BLaER1 treated with 17β-estradiol and CSF1 and Interleukin-3, amounts not matched to agents 10 nM and 100 nM (cell line): ENCODE results near the gene SDK1.
A peak's percentile ranks its signal among the peaks of the same experiment; 100 is the strongest.
"Not testable (repeated sequence)": the region's sequence is repeated elsewhere in the genome, so short reads cannot be mapped to it uniquely, and the experiment has no call there.

Source experiments
- H3K27ac ChIP-seq, 11 experiments: shearing (Covaris generic); formaldehyde crosslinking; 2 replicates each; pipeline ENCODE4 v1.8.1; 2022
- H3K27me3 ChIP-seq, 11 experiments: shearing (Covaris generic); formaldehyde crosslinking; 2 replicates each; pipeline ENCODE4 v1.8.1; 2022
- H3K36me3 ChIP-seq, 11 experiments: shearing (Covaris generic); formaldehyde crosslinking; 2 replicates each; pipeline ENCODE4 v1.8.1; 2022
- H3K4me1 ChIP-seq, 10 experiments: shearing (Covaris generic); formaldehyde crosslinking; 2 replicates each; pipeline ENCODE4 v1.8.1; 2022
- H3K4me2 ChIP-seq, 11 experiments: shearing (Covaris generic); formaldehyde crosslinking; 2 replicates each; pipeline ENCODE4 v1.8.1; 2022
- H3K4me3 ChIP-seq, 10 experiments: shearing (Covaris generic); formaldehyde crosslinking; 2 replicates each; pipeline ENCODE4 v1.8.1; 2022
- H3K9ac ChIP-seq, 11 experiments: shearing (Covaris generic); formaldehyde crosslinking; 2 replicates each; pipeline ENCODE4 v1.8.1; 2022
- H3K9me3 ChIP-seq, 11 experiments: shearing (Covaris generic); formaldehyde crosslinking; replicated peaks in 1 of 11; 2 replicates each; pipeline ENCODE4 v1.8.1; 2022
- H4K20me1 ChIP-seq, 11 experiments: shearing (Covaris generic); formaldehyde crosslinking; 2 replicates each; pipeline ENCODE4 v1.8.1; 2022
- Cebpa-rat ChIP-seq, 11 experiments: shearing (Covaris generic); IDR thresholded peaks; 2 replicates each; pipeline ENCODE4 v1.8.1; 2022

SDK1 gene

GRCh38 chr7:3682028-3682710 lies 381.1 kb downstream of the SDK1 start:
- Histone ChIP-seq H3K27ac (no peak overlapping the region), H3K27me3 (no peaks in the 10 kb centered on the region), H3K4me2 (no peak overlapping the region), H3K4me3 (no peak overlapping the region), H3K4me1 (no peaks in the 10 kb centered on the region), H3K36me3 (no peaks in the 10 kb centered on the region), H3K9ac (no peak overlapping the region), H3K9me3 (peaks cover 0 to 10% (median 3%) of the 10 kb centered on the region in 11 experiments; a peak in 5 of 22 replicates), H4K20me1 (no peaks in the 10 kb centered on the region)
- TF ChIP-seq Cebpa-rat (IDR thresholded peaks at IDR 0.05), result no peak

DNA sequence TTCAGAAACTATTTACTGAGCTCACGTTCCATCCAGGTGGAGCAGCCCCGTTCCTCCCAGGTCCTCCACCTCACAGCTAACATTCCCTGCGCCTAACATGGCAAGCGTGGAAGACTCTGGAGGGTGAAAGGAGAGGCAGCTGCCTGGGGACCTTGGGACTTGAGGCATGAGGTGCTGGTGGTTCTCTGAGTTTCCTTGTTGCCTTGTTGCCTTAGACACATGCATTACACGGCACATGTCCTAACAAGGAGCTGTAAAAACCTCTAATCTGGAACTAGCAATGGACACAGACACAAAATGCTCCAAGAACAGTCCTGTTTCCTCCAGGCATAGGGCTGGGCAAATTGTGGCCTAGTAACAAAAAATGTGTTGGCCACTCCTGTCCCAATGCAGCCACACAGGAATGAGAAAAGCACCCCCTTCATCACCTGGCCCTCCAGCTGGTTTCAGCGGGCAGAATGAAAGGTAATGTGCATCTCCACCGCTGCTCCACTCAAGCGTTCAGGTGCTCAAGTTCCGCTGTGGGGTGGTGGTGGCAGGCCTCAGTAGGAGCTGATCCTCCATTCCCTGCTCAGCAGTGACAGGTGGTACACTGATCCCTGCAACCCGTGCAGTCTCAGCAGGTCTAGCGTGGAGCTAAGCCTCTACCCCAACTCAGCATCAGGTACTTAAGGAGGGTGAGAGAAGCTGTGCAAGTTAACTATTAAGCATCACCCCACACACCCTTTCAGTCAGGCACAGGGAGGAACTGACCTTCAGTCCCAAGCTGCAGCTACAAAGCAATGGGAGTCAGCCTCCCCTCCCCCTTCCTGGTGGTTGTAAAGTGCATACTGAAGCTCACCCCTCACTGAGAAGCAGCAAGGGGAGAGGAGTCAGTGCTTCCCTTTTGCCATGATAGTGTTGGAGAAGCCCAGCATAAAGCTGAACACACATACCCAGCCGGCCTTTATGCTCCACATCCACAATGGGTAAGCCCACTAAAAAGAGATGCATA lies 382.8 kb downstream of the SDK1 start:
- H3K4me2 ChIP-seq, result no peak overlapping the region
- no peaks in the 10 kb centered on the region for H3K36me3 ChIP-seq
- H3K9me3 ChIP-seq, result peaks cover 0 to 3% (median 0%) of the 10 kb centered on the region in 11 experiments; a peak in 1 of 22 replicates
- H3K4me1 ChIP-seq, result no peaks in the 10 kb centered on the region
- no peak overlapping the region for H3K9ac ChIP-seq
- H3K4me3 ChIP-seq, result no peak overlapping the region
- no peak for TF ChIP-seq Cebpa-rat (IDR thresholded peaks at IDR 0.05)
- no peak overlapping the region for H3K27ac ChIP-seq
- H4K20me1 ChIP-seq, result no peaks in the 10 kb centered on the region
- H3K27me3 ChIP-seq, result no peaks in the 10 kb centered on the region

DNA sequence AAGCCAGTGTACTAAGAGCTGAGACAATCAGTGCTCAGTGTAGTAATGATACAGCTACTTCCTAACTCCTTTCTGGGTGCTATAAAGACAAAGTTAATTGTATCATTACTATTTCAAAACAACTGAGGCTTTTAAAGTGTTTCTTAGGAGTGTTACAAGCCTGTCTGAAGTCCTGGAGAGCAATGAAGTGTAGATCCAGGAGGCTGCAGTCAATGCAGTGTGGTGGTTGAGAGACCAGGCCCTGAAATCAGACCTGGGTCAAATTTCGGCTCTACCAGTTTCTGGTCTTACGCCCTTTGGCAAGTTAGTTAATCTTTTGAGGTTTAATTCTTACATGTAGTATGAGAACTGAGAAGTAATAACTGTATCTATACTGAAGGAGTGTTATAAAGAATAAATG lies 387.0 kb downstream of the SDK1 start:
- no peaks in the 10 kb centered on the region for H4K20me1 ChIP-seq
- H3K9ac ChIP-seq, result no peak overlapping the region
- TF ChIP-seq Cebpa-rat (IDR thresholded peaks at IDR 0.05), result no peak
- H3K4me2 ChIP-seq, result no peak overlapping the region
- no peak overlapping the region for H3K27ac ChIP-seq
- peaks cover 0 to 4% (median 0%) of the 10 kb centered on the region in 11 experiments; a peak in 1 of 22 replicates for H3K9me3 ChIP-seq
- no peaks in the 10 kb centered on the region for H3K27me3 ChIP-seq
- H3K4me1 ChIP-seq, result no peaks in the 10 kb centered on the region
- H3K36me3 ChIP-seq, result no peaks in the 10 kb centered on the region
- no peak overlapping the region for H3K4me3 ChIP-seq

DNA sequence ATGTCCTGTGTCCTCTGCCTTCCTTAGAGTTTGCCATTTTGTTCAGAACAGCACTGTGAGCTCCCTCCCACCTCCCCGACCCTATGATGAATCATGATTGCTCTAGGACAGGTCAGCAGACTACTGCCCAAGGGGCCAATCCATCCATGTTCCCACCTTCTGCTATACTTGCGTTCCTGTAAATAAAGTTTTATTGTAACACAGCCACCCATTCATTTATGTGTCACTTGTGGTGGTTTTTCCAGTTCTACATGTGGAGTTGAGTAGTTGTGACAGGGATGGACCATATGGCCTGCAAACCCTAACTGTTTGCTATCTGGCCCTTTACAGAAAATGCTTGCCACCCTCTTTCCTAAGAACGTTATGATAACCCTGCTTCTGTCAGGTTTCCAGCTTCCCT lies 387.8 kb downstream of the SDK1 start:
- Histone ChIP-seq H3K4me3 (no peak overlapping the region), H3K9me3 (peaks cover 0 to 4% (median 0%) of the 10 kb centered on the region in 11 experiments; a peak in 1 of 22 replicates), H3K27ac (no peak overlapping the region), H3K4me1 (no peaks in the 10 kb centered on the region), H3K4me2 (no peak overlapping the region), H4K20me1 (no peaks in the 10 kb centered on the region), H3K27me3 (no peaks in the 10 kb centered on the region), H3K36me3 (no peaks in the 10 kb centered on the region), H3K9ac (no peak overlapping the region)
- TF ChIP-seq Cebpa-rat (IDR thresholded peaks at IDR 0.05), result no peak

- no peak overlapping the region for H3K27ac ChIP-seq
- H3K4me3 ChIP-seq, result no peak overlapping the region
- no peaks in the 10 kb centered on the region for H3K4me1 ChIP-seq
- no peaks in the 10 kb centered on the region for H3K27me3 ChIP-seq
- H3K9ac ChIP-seq, result no peak overlapping the region
- peaks cover 0 to 4% (median 0%) of the 10 kb centered on the region in 11 experiments; a peak in 1 of 22 replicates for H3K9me3 ChIP-seq
- no peak overlapping the region for H3K4me2 ChIP-seq
- H4K20me1 ChIP-seq, result no peaks in the 10 kb centered on the region
- H3K36me3 ChIP-seq, result no peaks in the 10 kb centered on the region
- no peak for TF ChIP-seq Cebpa-rat (IDR thresholded peaks at IDR 0.05)
Observed at GRCh38 chr7:3691478-3692158, 390.6 kb downstream of the SDK1 start.

DNA sequence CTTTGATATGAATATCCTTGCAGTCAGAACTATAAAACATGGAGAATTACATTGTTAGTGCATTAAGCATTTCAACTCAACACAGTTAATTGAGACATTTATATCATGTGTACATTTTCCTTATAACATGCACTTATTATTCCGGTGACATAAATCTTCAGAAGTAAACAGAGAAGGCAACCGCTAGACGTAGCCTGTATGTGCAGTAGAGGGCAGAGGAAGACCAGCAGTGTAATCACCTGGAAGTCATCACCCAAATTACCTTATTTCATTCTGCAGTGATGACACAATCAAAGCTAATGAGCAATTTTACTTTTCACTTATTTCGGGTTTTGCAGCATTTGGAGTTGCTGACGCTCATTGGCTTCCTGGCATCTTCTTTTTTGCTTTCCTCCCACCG lies 394.6 kb downstream of the SDK1 start:
- no peak for TF ChIP-seq Cebpa-rat (IDR thresholded peaks at IDR 0.05)
- H3K36me3 ChIP-seq, result no peaks in the 10 kb centered on the region
- no peak overlapping the region for H3K4me2 ChIP-seq
- H3K9me3 ChIP-seq, result no peaks in the 10 kb centered on the region; a peak in 1 of 22 replicates
- H3K4me1 ChIP-seq, result peaks cover 0 to 5% (median 0%) of the 10 kb centered on the region in 10 experiments; a peak in 1 of 20 replicates
- H4K20me1 ChIP-seq, result no peaks in the 10 kb centered on the region
- no peaks in the 10 kb centered on the region for H3K27me3 ChIP-seq
- no peak overlapping the region for H3K4me3 ChIP-seq
- no peak overlapping the region for H3K27ac ChIP-seq
- H3K9ac ChIP-seq, result no peak overlapping the region

DNA sequence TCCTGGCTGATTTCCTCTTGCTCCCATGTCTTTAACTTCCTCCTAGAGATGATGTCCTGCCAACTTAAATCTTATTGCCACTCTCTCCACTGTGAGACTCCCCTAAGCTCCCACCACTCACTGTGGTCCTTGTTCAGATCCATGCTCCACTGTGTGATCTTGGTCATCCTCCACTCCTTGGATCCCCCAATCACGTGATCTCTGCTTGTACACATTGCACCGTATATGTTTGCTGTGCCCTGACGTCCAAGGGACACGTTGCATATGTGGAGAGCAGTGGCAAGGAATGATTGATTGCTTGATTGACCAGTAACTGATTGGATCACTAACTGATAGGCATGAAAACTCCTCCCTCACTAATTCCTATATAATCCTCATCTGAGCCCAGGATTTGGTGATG lies 395.1 kb downstream of the SDK1 start:
- H4K20me1 ChIP-seq, result no peaks in the 10 kb centered on the region
- peaks cover 0 to 5% (median 0%) of the 10 kb centered on the region in 10 experiments; a peak in 1 of 20 replicates for H3K4me1 ChIP-seq
- H3K4me3 ChIP-seq, result no peak overlapping the region
- H3K27ac ChIP-seq, result no peak overlapping the region
- H3K4me2 ChIP-seq, result no peak overlapping the region
- no peak overlapping the region for H3K9ac ChIP-seq
- H3K9me3 ChIP-seq, result no peaks in the 10 kb centered on the region; a peak in 1 of 22 replicates
- H3K27me3 ChIP-seq, result no peaks in the 10 kb centered on the region
- TF ChIP-seq Cebpa-rat (IDR thresholded peaks at IDR 0.05), result 0 out of 22 replicates have a peak, but pooled peaks of 1 of the 11 experiments have one; percentile 1
- H3K36me3 ChIP-seq, result no peaks in the 10 kb centered on the region

DNA sequence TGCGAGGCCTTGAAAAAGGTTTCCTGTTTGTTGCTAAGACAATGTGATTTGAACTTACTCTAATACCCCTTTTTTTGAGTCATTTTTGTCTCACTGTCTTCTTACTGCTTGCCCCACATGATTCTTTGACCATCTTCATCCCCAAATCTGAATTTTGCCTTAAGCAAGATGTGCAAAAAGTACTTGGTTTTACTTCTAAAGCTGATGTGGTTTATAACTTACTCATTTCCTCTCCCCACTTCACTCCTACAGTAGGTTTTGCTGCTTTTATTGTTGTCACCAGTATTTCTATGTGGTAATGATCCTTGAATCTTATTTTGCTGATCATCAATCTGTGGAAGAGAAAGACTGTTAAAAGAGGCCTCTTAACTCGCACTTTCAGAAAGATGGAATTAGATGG lies 396.4 kb downstream of the SDK1 start:
- TF ChIP-seq Cebpa-rat (IDR thresholded peaks at IDR 0.05), result no peak
- no peak overlapping the region for H3K27ac ChIP-seq
- no peaks in the 10 kb centered on the region; a peak in 1 of 22 replicates for H3K9me3 ChIP-seq
- H3K4me2 ChIP-seq, result no peak overlapping the region
- H3K4me1 ChIP-seq, result peaks cover 0 to 5% (median 0%) of the 10 kb centered on the region in 10 experiments; a peak in 1 of 20 replicates
- H4K20me1 ChIP-seq, result no peaks in the 10 kb centered on the region
- no peak overlapping the region for H3K4me3 ChIP-seq
- no peak overlapping the region for H3K9ac ChIP-seq
- no peaks in the 10 kb centered on the region for H3K36me3 ChIP-seq
- no peaks in the 10 kb centered on the region for H3K27me3 ChIP-seq

DNA sequence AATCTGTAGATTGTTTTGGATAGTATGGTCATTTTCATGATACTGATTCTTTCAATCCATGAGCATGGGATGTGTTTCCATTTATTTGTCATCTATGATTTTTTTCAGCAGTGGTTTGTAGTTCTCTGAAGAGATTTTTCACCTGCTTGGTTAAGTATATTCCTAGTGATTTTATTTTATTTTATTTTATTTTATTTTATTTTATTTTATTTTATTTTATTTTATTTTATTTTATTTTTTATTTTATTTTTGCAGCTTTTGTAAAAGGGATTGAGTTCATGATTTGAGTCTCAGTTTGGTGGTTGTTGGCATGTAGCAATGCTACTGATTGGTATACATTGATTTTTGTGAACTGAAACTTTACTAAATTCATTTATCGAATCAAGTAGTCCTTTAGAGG lies 404.2 kb downstream of the SDK1 start:
- no peak overlapping the region for H3K27ac ChIP-seq
- no peak overlapping the region for H3K4me3 ChIP-seq
- TF ChIP-seq Cebpa-rat (IDR thresholded peaks at IDR 0.05), result no peak
- no peaks in the 10 kb centered on the region for H3K27me3 ChIP-seq
- H3K4me1 ChIP-seq, result no peaks in the 10 kb centered on the region
- no peaks in the 10 kb centered on the region for H4K20me1 ChIP-seq
- no peak overlapping the region for H3K4me2 ChIP-seq
- H3K9me3 ChIP-seq, result peaks cover 0 to 24% (median 7%) of the 10 kb centered on the region in 11 experiments; a peak in 12 of 22 replicates
- H3K36me3 ChIP-seq, result no peaks in the 10 kb centered on the region
- H3K9ac ChIP-seq, result no peak overlapping the region

DNA sequence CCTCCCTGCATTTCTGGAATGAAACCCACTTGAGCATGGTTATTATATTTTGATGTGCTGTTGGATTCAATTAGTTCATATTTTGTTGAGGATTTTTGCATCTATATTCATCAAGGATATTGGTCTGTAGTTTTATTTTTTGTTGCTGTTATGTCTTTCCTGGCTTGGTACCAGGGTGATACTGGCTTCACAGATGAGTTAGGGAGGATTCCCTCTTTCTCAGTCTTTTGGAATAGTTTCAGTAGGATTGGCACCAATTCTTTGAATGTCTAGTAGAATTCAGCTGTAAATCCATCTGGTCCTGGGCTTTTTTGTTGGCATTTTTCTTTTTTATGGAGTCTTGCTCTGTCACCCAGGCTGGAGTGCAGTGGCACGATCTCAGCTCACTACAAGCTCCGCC lies 405.0 kb downstream of the SDK1 start:
- not testable (repeated sequence) for H3K36me3 ChIP-seq, H3K27me3 ChIP-seq, H3K27ac ChIP-seq, H3K4me3 ChIP-seq, H4K20me1 ChIP-seq, H3K4me1 ChIP-seq, H3K9ac ChIP-seq, H3K4me2 ChIP-seq
- peaks cover 0 to 24% (median 7%) of the 10 kb centered on the region in 11 experiments; a peak in 12 of 22 replicates for H3K9me3 ChIP-seq
